Keratinocyte (primary cell): Measurements from ENCODE around the gene EME2. TPM values are rescaled to one million over a fixed set of nuclear protein-coding genes. Genes with fewer than 3 reads are reported as not detected.
A peak's percentile ranks its signal among the peaks of the same experiment; 100 is the strongest.

Experiments used
- DNase-seq: peaks from one replicate; pipeline ENCODE4 v3.0.0-alpha.2; 2011; ENCODE audit warnings: low read depth, missing footprints, low spot score
- FAIRE-seq: peaks from 2 replicates; lab custom pipeline; 2011; peaks lifted over from hg19 to GRCh38; lab: Jason Lieb, UNC
- H2AFZ ChIP-seq: 2 replicates; pipeline ENCODE4 v1.6.0; 2012; ENCODE audit warnings: low read length, control low read depth, inconsistent platforms; ENCODE audit not compliant: control insufficient read depth
- H3K27ac ChIP-seq: 2 replicates; pipeline ENCODE4 v1.5.1; 2011; ENCODE audit warnings: low read length; ENCODE audit not compliant: control insufficient read depth, insufficient read depth
- H3K27me3 ChIP-seq: 3 replicates; pipeline ENCODE4 v1.6.0; 2011; ENCODE audit warnings: low read length; ENCODE audit not compliant: control insufficient read depth, insufficient read depth; ENCODE audit errors: extremely low read depth
- H3K36me3 ChIP-seq, 2 experiments: 2 replicates in 1 of 2; 3 replicates in 1 of 2; pipeline ENCODE4 v1.5.1; 2011; ENCODE audit warnings: low read length in 2 of 2, mild to moderate bottlenecking in 1 of 2; ENCODE audit not compliant: control insufficient read depth in 2 of 2, insufficient read depth in 2 of 2; ENCODE audit errors: extremely low read depth in 1 of 2
- H3K4me1 ChIP-seq: 3 replicates; pipeline ENCODE4 v1.5.1; 2011; ENCODE audit warnings: low read length; ENCODE audit not compliant: control insufficient read depth, insufficient read depth; ENCODE audit errors: extremely low read depth
- H3K4me2 ChIP-seq: 3 replicates; pipeline ENCODE4 v1.6.0; 2011; ENCODE audit warnings: low read depth, low read length; ENCODE audit not compliant: control insufficient read depth, insufficient read depth; ENCODE audit errors: extremely low read depth
- H3K4me3 ChIP-seq, 3 experiments: fragments of 200-600 bp in 1 of 3; sonication (generic) in 1 of 3; 2 replicates in 2 of 3; 3 replicates in 1 of 3; pipeline ENCODE4 v1.5.1; 2011 to 2016; ENCODE audit warnings: low read length in 3 of 3, mild to moderate bottlenecking in 3 of 3, control low read depth in 2 of 3, inconsistent platforms in 1 of 3, low read depth in 1 of 3, mixed read lengths in 1 of 3, mixed run types in 1 of 3, moderate library complexity in 1 of 3; ENCODE audit not compliant: control insufficient read depth in 2 of 3, insufficient read depth in 2 of 3; ENCODE audit errors: extremely low read depth in 1 of 3
- H3K79me2 ChIP-seq: 2 replicates; pipeline ENCODE4 v1.6.0; 2012; ENCODE audit warnings: low read length; ENCODE audit not compliant: control insufficient read depth, insufficient read depth
- H3K9ac ChIP-seq: 3 replicates; pipeline ENCODE4 v1.6.0; 2011; ENCODE audit warnings: low read length; ENCODE audit not compliant: control insufficient read depth, insufficient read depth; ENCODE audit errors: extremely low read depth
- H3K9me1 ChIP-seq: 3 replicates; pipeline ENCODE4 v1.6.0; 2011; ENCODE audit warnings: low read length; ENCODE audit not compliant: control insufficient read depth, insufficient read depth; ENCODE audit errors: extremely low read depth
- H3K9me3 ChIP-seq: 2 replicates; pipeline ENCODE4 v1.5.1; 2012; ENCODE audit warnings: low read depth, low read length; ENCODE audit not compliant: control insufficient read depth
- H4K20me1 ChIP-seq: 3 replicates; pipeline ENCODE4 v1.6.0; 2011; ENCODE audit warnings: low read length; ENCODE audit not compliant: control insufficient read depth, insufficient read depth; ENCODE audit errors: extremely low read depth
- EZH2 ChIP-seq: IDR thresholded peaks from one replicate; pipeline ENCODE4 v1.6.1; 2012; ENCODE audit warnings: inconsistent platforms, mild to moderate bottlenecking, low read length, moderate library complexity
- dilution Hi-C: fragments of 300-500 bp; cut with MboI; formaldehyde crosslinking; loops from one replicate; pipeline ENCODE4 v1.7.0; 2020; ENCODE audit warnings: low sequenced_read_pairs; ENCODE audit not compliant: extremely low pct_ligation_motif_present
- polyA plus RNA-seq, 5 experiments: library from polyadenylated mRNA; depleted of rRNA in 3 of 5; stranded (reverse) in 3 of 5; stranded (forward) in 1 of 5; unstranded in 1 of 5; fragments of >200 nt; gene quantifications; 1 replicate in 1 of 5; 2 replicates in 3 of 5; 3 replicates in 1 of 5; pipeline versions ENCODE4 v1.2.1 to v1.2.3, GENCODE V29; 2011 to 2012; ENCODE audit warnings: missing spikeins in 2 of 5, low read depth in 1 of 5, low replicate concordance in 1 of 5
- TF ChIP-seq, protein P1 (sequence below), 3 experiments: IDR thresholded peaks in 1 of 3; conservative IDR thresholded peaks in 1 of 3; optimal IDR thresholded peaks in 1 of 3; 2 replicates in 2 of 3; 3 replicates in 1 of 3; pipeline versions ENCODE3 to v1.5.1; 2011; ENCODE audit warnings: low read length in 3 of 3, mild to moderate bottlenecking in 3 of 3, moderate library complexity in 2 of 3, control low read depth in 1 of 3, inconsistent platforms in 1 of 3; ENCODE audit not compliant: insufficient read depth in 2 of 3; ENCODE audit errors: extremely low read depth in 1 of 3

EME2 gene
- polyA plus RNA-seq, 1 donor (not counting 4 experiments of a cell fraction or from before 2014, with no cell fraction given) = 6.3 TPM

DNA sequence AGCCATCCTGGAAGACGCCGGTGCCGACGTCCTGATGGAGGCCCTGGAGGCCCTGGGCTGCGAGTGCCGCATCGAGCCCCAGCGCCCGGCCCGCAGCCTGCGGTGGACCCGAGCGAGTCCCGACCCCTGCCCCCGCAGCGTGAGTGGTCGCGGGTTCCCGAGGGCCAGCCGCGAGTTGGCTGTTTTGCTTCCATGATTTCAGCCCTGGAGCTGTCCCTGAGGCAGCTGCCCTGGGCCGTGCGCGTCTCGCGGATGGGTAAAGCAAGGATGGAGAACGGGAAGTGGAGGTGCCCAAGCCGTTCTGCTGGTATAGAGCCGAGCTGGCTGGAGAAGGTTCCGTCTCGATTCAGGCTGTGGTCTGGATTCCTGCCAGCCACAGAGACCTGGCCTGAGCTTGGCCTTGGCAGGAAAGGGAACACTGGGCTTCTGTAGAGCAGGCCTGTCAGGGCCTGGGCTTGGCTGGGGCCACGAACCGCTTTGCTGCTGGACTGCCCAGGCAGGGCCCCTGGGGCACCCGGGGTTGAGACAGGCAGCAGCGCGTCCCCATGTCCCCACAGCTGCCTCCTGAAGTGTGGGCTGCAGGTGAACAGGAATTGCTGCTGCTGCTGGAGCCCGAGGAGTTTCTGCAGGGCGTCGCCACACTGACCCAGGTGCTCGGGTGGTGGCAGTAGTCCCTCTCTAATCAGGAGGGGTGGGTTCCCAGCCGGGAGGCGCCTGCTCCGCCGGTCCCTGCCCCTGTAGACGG is 1.3 kb downstream of the EME2 start:
- H3K9ac ChIP-seq = peak overlapping the region; percentile 81
- peaks cover 2% of the 10 kb centered on the region for H4K20me1 ChIP-seq
- DNase-seq = no peak
- H3K4me2 ChIP-seq = peak overlapping the region; percentile 95
- H3K9me1 ChIP-seq = no peaks in the 10 kb centered on the region
- H3K4me1 ChIP-seq = peaks cover 22% of the 10 kb centered on the region
- H3K79me2 ChIP-seq = peaks cover 32% of the 10 kb centered on the region
- dilution Hi-C loops = no loop called here
- TF ChIP-seq, protein P1, sequence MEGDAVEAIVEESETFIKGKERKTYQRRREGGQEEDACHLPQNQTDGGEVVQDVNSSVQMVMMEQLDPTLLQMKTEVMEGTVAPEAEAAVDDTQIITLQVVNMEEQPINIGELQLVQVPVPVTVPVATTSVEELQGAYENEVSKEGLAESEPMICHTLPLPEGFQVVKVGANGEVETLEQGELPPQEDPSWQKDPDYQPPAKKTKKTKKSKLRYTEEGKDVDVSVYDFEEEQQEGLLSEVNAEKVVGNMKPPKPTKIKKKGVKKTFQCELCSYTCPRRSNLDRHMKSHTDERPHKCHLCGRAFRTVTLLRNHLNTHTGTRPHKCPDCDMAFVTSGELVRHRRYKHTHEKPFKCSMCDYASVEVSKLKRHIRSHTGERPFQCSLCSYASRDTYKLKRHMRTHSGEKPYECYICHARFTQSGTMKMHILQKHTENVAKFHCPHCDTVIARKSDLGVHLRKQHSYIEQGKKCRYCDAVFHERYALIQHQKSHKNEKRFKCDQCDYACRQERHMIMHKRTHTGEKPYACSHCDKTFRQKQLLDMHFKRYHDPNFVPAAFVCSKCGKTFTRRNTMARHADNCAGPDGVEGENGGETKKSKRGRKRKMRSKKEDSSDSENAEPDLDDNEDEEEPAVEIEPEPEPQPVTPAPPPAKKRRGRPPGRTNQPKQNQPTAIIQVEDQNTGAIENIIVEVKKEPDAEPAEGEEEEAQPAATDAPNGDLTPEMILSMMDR (optimal IDR thresholded peaks at IDR 0.05 in 1 of 3, IDR thresholded peaks at IDR 0.05 in 1 of 3, conservative IDR thresholded peaks at IDR 0.05 in 1 of 3; ENCODE audit: extremely low read depth in 1 of 3, insufficient read depth in 2 of 3, low read length in 3 of 3) = peak in 1 of 3 experiments; percentile 2
- TF ChIP-seq EZH2 = no peak
- no peaks in the 10 kb centered on the region for H3K27me3 ChIP-seq
- peak overlapping the region; percentile 76 for H3K27ac ChIP-seq
- no peaks in the 10 kb centered on the region for H3K9me3 ChIP-seq
- no peak for FAIRE-seq
- peaks cover 3 to 14% of the 10 kb centered on the region in 2 experiments for H3K36me3 ChIP-seq
- no peak overlapping the region for H2AFZ ChIP-seq
- H3K4me3 ChIP-seq = peak overlapping the region; percentile 73 to 75 (median 73)

DNA sequence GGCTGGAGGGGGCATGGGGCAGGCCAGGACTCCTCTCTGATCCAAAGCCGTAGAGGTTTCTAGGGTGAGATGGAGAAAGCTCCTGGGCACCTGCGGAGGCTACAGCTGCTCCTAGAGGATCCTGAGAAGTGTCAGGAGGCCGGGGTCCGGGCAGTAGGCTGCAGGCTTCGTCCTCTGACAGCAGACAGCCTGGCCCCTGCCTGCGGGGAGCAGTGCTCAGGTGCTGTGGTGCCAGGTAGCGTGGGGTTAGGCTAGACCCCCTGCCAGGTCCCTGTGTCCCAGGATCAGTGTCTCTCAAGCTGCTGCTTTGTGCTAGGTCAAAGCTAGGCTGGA is 1.8 kb downstream of the EME2 start:
- DNase-seq (no peak), FAIRE-seq (no peak)
- H3K4me3 ChIP-seq = peak overlapping the region; percentile 73 to 75 (median 73)
- no peaks in the 10 kb centered on the region for H3K9me3 ChIP-seq
- dilution Hi-C loops = no loop called here
- no peak overlapping the region for H3K27ac ChIP-seq
- peak overlapping the region; percentile 81 for H3K9ac ChIP-seq
- peaks cover 2% of the 10 kb centered on the region for H4K20me1 ChIP-seq
- H3K4me2 ChIP-seq = peak overlapping the region; percentile 95
- H3K36me3 ChIP-seq = peaks cover 3 to 13% of the 10 kb centered on the region in 2 experiments
- H3K4me1 ChIP-seq = peaks cover 22% of the 10 kb centered on the region
- H3K27me3 ChIP-seq = no peaks in the 10 kb centered on the region
- H2AFZ ChIP-seq = no peak overlapping the region
- H3K79me2 ChIP-seq = peaks cover 32% of the 10 kb centered on the region
- H3K9me1 ChIP-seq = no peaks in the 10 kb centered on the region
- TF ChIP-seq, protein P1 (optimal IDR thresholded peaks at IDR 0.05 in 1 of 3, IDR thresholded peaks at IDR 0.05 in 1 of 3, conservative IDR thresholded peaks at IDR 0.05 in 1 of 3; ENCODE audit: extremely low read depth in 1 of 3, insufficient read depth in 2 of 3, low read length in 3 of 3) = no peak
- no peak for TF ChIP-seq EZH2
